K562 (cell line): ENCODE data around the gene DST. TPM values are rescaled to one million over a fixed set of nuclear protein-coding genes. Genes with fewer than 3 reads are reported as not detected.

Source experiments
- ATAC-seq: fragments of 200-7000 bp; cut with Tn5 transposase; 3 replicates; pipeline ENCODE4 v1.9.1; 2020; ENCODE audit warnings: moderate library complexity
- BruUV-seq: library from RNA; stranded (reverse); fragments of 400-500 nt; replicated peaks from 2 replicates; lab custom pipeline; 2021; lab: Mats Ljungman, UMichigan
- CTCF ChIA-PET: fragments of 300-600 bp; formaldehyde crosslinking; extraction: SDS; loops from one replicate; lab custom pipeline; 2021; ENCODE audit warnings: low intra/inter-chr PET ratio; lab: Yijun Ruan, JAX
- POLR2A ChIA-PET: fragments of 300-600, 350-650 bp; sonication (Branson Sonifier 250); formaldehyde crosslinking; extraction: SDS; loops from one replicate; lab custom pipeline; 2021; ENCODE audit warnings: antibody characterized with exemption, inconsistent platforms; lab: Yijun Ruan, JAX
- DNase-seq, 4 experiments: peaks; one replicate each; pipeline versions ENCODE4 v3.0.0 to v3.0.0-alpha.2; 2011 to 2018; ENCODE audit warnings: low spot score in 3 of 4, mixed read lengths in 3 of 4; ENCODE audit errors: extremely low read depth in 1 of 4
- FAIRE-seq: peaks from 2 replicates; lab custom pipeline; 2011; peaks lifted over from hg19 to GRCh38; lab: Jason Lieb, UNC
- H2AFZ ChIP-seq: 2 replicates; pipeline ENCODE4 v1.6.0; 2011; ENCODE audit warnings: low read depth, low read length, control low read depth, inconsistent platforms
- H3K27ac ChIP-seq: fragments of 200-600 bp; 3 replicates; pipeline ENCODE4 v1.8.0; 2011; ENCODE audit warnings: low read depth, mild to moderate bottlenecking, control low read depth, inconsistent platforms, low read length, moderate library complexity, mixed read lengths; ENCODE audit errors: extremely low read depth
- H3K27me3 ChIP-seq, 2 experiments: fragments of 300-600 bp in 1 of 2; 2 replicates in 1 of 2; 3 replicates in 1 of 2; pipeline versions ENCODE4 v1.6.0 to v1.8.0; 2011; ENCODE audit warnings: inconsistent platforms in 2 of 2, low read length in 2 of 2, mild to moderate bottlenecking in 1 of 2, mixed read lengths in 1 of 2, moderate library complexity in 1 of 2; ENCODE audit not compliant: control insufficient read depth in 2 of 2, insufficient read depth in 2 of 2
- H3K36me3 ChIP-seq: fragments of 300-600 bp; 3 replicates; pipeline ENCODE4 v1.8.0; 2011; ENCODE audit warnings: mild to moderate bottlenecking, low read length, inconsistent platforms; ENCODE audit not compliant: control insufficient read depth, insufficient read depth
- H3K4me1 ChIP-seq, 2 experiments: fragments of 200-600 bp in 1 of 2; replicated peaks in 1 of 2; 2 replicates in 1 of 2; 3 replicates in 1 of 2; pipeline versions ENCODE4 v1.5.1 to v1.8.0; 2011; ENCODE audit warnings: inconsistent platforms in 2 of 2, low read length in 2 of 2, mild to moderate bottlenecking in 1 of 2, mixed read lengths in 1 of 2, moderate library complexity in 1 of 2; ENCODE audit not compliant: control insufficient read depth in 2 of 2, insufficient read depth in 2 of 2
- H3K4me2 ChIP-seq: 2 replicates; pipeline ENCODE4 v1.6.1; 2011; ENCODE audit warnings: low read length, control low read depth, inconsistent platforms, mixed read lengths; ENCODE audit not compliant: insufficient read depth
- H3K4me3 ChIP-seq: fragments of 200-600 bp; sonication (generic), shearing (Covaris generic); 2 replicates; pipeline ENCODE4 v1.5.1; 2016; ENCODE audit warnings: control low read depth, inconsistent platforms
- H3K79me2 ChIP-seq: fragments of 200-600 bp; 3 replicates; pipeline ENCODE4 v1.8.0; 2011; ENCODE audit warnings: low read length, inconsistent platforms; ENCODE audit not compliant: control insufficient read depth, insufficient read depth
- H3K9ac ChIP-seq, 2 experiments: 2 replicates each; pipeline versions ENCODE4 v1.6.0 to v1.6.1; 2011; ENCODE audit warnings: low read depth in 2 of 2, low read length in 2 of 2, control low read depth in 1 of 2, inconsistent platforms in 1 of 2, mild to moderate bottlenecking in 1 of 2, mixed read lengths in 1 of 2; ENCODE audit not compliant: insufficient read depth in 1 of 2
- H3K9me1 ChIP-seq: one replicate; pipeline ENCODE4 v1.6.0; 2011; ENCODE audit warnings: inconsistent platforms, mild to moderate bottlenecking, low read length, moderate library complexity; ENCODE audit not compliant: control insufficient read depth, insufficient read depth
- H3K9me3 ChIP-seq: replicated peaks from 2 replicates; pipeline ENCODE4 v1.5.1; 2011; ENCODE audit warnings: low read depth, low read length, inconsistent platforms; ENCODE audit not compliant: control insufficient read depth, insufficient read depth
- H4K20me1 ChIP-seq: replicated peaks from 2 replicates; pipeline ENCODE4 v1.6.1; 2011; ENCODE audit warnings: low read length, inconsistent platforms, mixed read lengths; ENCODE audit not compliant: control insufficient read depth, insufficient read depth
- C11orf30 ChIP-seq: fragments of 450-650 bp; IDR thresholded peaks from 2 replicates; pipeline ENCODE4 v1.6.1; 2016; ENCODE audit warnings: low read depth, mild to moderate bottlenecking
- EHMT2 ChIP-seq: fragments of 450-650 bp; IDR thresholded peaks from 2 replicates; pipeline ENCODE4 v1.6.1; 2018; ENCODE audit warnings: antibody characterized with exemption
- KDM5B ChIP-seq: fragments of 200-600 bp; sonication (generic); IDR thresholded peaks from 2 replicates; pipeline ENCODE4 v1.6.1; 2012; ENCODE audit warnings: low read depth, mild to moderate bottlenecking, moderate library complexity, low read length, control low read depth, inconsistent platforms; ENCODE audit not compliant: insufficient replicate concordance
- MAFF ChIP-seq: IDR thresholded peaks from 2 replicates; pipeline ENCODE4 v1.6.1; 2012; ENCODE audit warnings: low read length, improper control_type of control experiment
- MAFK ChIP-seq: IDR thresholded peaks from 2 replicates; pipeline ENCODE4 v1.6.1; 2011; ENCODE audit warnings: low read length, improper control_type of control experiment
- TCF7L2 ChIP-seq: fragments of 150-350 bp; IDR thresholded peaks from 2 replicates; pipeline ENCODE4 v1.6.1; 2016; ENCODE audit warnings: low read depth, mild to moderate bottlenecking, low read length, moderate library complexity
- ZNF124 ChIP-seq: sonication (generic); formaldehyde crosslinking; IDR thresholded peaks from 2 replicates; pipeline ENCODE4 v1.8.1; 2022; ENCODE audit warnings: missing genetic modification reagents
- ZNF57 ChIP-seq: fragments of 450-650 bp; formaldehyde crosslinking; IDR thresholded peaks from 2 replicates; pipeline ENCODE4 v1.4.0; 2020; ENCODE audit warnings: mild to moderate bottlenecking, moderate library complexity
- whole genome bisulfite sequencing: fragments of 100-300 bp; shearing (Covaris generic); methylation state at CpG from one replicate; pipeline ENCODE4 v1.1.6; 2016; ENCODE audit warnings: low coverage, mixed read lengths; ENCODE audit not compliant: insufficient coverage; ENCODE audit errors: missing lambda C conversion rate; 5-methylcytosine and 5-hydroxymethylcytosine counted together
- in situ Hi-C: fragments of 300-500 bp; cut with MboI; formaldehyde crosslinking; loops from 4 replicates; pipeline ENCODE4 v1.15.0; 2018; ENCODE audit warnings: inconsistent platforms, mixed read lengths
- intact Hi-C: fragments of 100-400 bp; cut with micrococcal nuclease; formaldehyde crosslinking; loops from 2 replicates; pipeline ENCODE4 v1.14.2; 2022
- polyA plus RNA-seq, 8 experiments: library from polyadenylated mRNA; depleted of rRNA in 4 of 8; stranded (reverse) in 5 of 8; unstranded in 3 of 8; fragments of >200 nt; fragmentation: Nextera tagmentation in 2 of 8; fragmentation: Illumina TruSeq in 1 of 8; extraction: Ambion mirVana in 2 of 8; extraction: Trizol in 1 of 8; gene quantifications; 2 replicates each; pipeline versions ENCODE4 v1.2.1 to v1.2.3, GENCODE V29; 2011 to 2014; ENCODE audit warnings: inconsistent platforms in 1 of 8, missing spikeins in 1 of 8
- total RNA-seq, 7 experiments: library from RNA; depleted of rRNA in 6 of 7; stranded (reverse); fragments of >200 nt in 6 of 7; fragmentation: Illumina TruSeq in 2 of 7; extraction: Trizol in 2 of 7; gene quantifications; 2 replicates each; pipeline versions ENCODE4 v1.2.1 to v1.2.3, GENCODE V29; 2011 to 2021; ENCODE audit warnings: low replicate concordance in 1 of 7
- TF ChIP-seq, protein P1 (sequence below): sonication (generic); formaldehyde crosslinking; IDR thresholded peaks from 2 replicates; pipeline ENCODE4 v1.8.1; 2023; ENCODE audit warnings: mild to moderate bottlenecking, missing genetic modification reagents
- TF ChIP-seq, protein P2 (sequence below): fragments of 250-450 bp; sonication (Bioruptor Pico); IDR thresholded peaks from 2 replicates; pipeline ENCODE4 v1.9.0; 2021; ENCODE audit warnings: mild to moderate bottlenecking, inconsistent platforms

DST gene
- total and polyA plus RNA-seq, 9 of the 15 experiments (the other 6 are each of a cell fraction or from before 2014, with no cell fraction given), result 5.2 to 21.9 (median 13.3) TPM

DNA sequence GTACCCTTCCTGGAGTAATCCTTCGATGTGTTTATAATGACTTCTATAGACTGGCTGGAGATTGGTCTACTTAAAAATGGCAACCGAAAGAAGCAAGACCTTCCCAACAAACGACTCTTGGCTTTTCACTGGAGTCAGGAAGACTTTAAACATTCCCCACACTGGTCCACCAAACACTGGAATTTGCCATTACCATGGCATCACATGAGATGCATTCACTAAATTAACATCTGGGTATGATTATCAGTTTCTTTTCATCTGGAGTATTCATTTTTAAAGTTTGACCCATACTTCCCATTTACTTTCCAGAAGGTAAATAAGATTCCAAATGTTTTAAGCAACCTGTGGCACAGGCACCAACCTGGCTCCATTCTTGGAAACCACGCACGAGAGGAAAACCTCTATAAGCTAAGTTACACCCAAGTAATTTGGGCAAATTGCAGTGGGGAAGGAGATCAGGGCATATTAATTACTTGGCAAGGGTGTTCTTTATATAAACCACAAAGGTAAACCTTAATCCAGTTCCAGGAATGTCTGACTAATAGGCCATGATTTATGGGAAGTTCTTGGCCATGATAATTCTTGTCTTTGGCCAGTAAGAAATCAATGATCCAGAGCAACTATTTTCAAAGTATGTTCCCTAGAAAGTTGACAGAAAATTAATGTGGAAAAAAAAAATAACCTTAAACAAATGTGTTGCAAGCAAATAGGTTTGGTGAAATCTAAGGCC is 205.4 kb downstream of the DST start (continued):
- TF ChIP-seq ZNF57 (CRISPR knock-in tag), result no peak

DNA sequence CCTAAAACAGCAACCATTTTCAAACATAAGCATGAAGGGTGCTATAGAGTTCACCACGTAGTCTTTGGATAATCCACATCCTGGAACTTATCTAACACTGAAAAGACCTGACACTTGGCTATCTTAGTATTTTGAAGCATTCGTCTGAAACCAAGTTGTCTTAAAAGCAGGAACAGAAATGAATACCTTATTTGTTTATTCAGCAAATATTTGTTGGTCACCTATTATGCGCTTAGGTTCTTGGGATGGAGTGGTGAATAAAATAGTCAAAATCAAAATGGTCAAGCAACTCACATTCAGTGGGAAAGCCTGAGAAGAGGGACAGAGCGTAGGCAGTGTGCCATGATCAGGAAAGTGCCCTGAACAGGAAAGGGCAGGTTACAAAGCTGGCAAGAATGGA is 206.9 kb downstream of the DST start:
- Histone ChIP-seq H3K27ac (no peak overlapping the region), H3K27me3 (peaks cover 11 to 24% of the 10 kb centered on the region in 2 experiments), H3K9me3 (peaks cover 5% of the 10 kb centered on the region), H3K4me3 (no peak overlapping the region), H3K4me2 (no peak overlapping the region), H3K9ac (no peak overlapping the region), H4K20me1 (no peaks in the 10 kb centered on the region), H3K79me2 (no peaks in the 10 kb centered on the region), H3K36me3 (no peaks in the 10 kb centered on the region), H3K4me1 (peaks cover 0 to 4% of the 10 kb centered on the region in 2 experiments; a peak in 1 of 5 replicates), H2AFZ (no peak overlapping the region), H3K9me1 (no peaks in the 10 kb centered on the region)
- ChIA-PET CTCF (no interaction called here), POLR2A (interaction anchor here (0.7 kb wide), 1 partner anchor 116 kb away, joined by 3 read pairs; no protein-coding TSS in a partner anchor)
- ATAC-seq (no peak), FAIRE-seq (no peak), DNase-seq (no peak)
- in situ Hi-C loops, result no loop called here
- no TSS peak for BruUV-seq
- intact Hi-C loops, result no loop called here
- 0% methylated on average over 4 of the region's 4 CpGs for WGBS
- TF ChIP-seq KDM5B, result no peak
- TF ChIP-seq TCF7L2, result no peak
- no peak for TF ChIP-seq EHMT2
- TF ChIP-seq, protein P1, sequence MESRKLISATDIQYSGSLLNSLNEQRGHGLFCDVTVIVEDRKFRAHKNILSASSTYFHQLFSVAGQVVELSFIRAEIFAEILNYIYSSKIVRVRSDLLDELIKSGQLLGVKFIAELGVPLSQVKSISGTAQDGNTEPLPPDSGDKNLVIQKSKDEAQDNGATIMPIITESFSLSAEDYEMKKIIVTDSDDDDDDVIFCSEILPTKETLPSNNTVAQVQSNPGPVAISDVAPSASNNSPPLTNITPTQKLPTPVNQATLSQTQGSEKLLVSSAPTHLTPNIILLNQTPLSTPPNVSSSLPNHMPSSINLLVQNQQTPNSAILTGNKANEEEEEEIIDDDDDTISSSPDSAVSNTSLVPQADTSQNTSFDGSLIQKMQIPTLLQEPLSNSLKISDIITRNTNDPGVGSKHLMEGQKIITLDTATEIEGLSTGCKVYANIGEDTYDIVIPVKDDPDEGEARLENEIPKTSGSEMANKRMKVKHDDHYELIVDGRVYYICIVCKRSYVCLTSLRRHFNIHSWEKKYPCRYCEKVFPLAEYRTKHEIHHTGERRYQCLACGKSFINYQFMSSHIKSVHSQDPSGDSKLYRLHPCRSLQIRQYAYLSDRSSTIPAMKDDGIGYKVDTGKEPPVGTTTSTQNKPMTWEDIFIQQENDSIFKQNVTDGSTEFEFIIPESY (CRISPR knock-in tag), result no peak
- peak; percentile 49; the same call in 1 of the 2 replicates for TF ChIP-seq MAFF
- peak; percentile 31; the same call in 1 of the 2 replicates for TF ChIP-seq MAFK
- no peak for TF ChIP-seq ZNF124 (CRISPR knock-in tag)
- TF ChIP-seq, protein P2, sequence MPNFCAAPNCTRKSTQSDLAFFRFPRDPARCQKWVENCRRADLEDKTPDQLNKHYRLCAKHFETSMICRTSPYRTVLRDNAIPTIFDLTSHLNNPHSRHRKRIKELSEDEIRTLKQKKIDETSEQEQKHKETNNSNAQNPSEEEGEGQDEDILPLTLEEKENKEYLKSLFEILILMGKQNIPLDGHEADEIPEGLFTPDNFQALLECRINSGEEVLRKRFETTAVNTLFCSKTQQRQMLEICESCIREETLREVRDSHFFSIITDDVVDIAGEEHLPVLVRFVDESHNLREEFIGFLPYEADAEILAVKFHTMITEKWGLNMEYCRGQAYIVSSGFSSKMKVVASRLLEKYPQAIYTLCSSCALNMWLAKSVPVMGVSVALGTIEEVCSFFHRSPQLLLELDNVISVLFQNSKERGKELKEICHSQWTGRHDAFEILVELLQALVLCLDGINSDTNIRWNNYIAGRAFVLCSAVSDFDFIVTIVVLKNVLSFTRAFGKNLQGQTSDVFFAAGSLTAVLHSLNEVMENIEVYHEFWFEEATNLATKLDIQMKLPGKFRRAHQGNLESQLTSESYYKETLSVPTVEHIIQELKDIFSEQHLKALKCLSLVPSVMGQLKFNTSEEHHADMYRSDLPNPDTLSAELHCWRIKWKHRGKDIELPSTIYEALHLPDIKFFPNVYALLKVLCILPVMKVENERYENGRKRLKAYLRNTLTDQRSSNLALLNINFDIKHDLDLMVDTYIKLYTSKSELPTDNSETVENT, result no peak
- peak; percentile 61 for TF ChIP-seq C11orf30
